Kidney tubule cell (primary cell): ENCODE data around the gene CRTC3.
"Not testable (repeated sequence)": the region's sequence is repeated elsewhere in the genome, so short reads cannot be mapped to it uniquely, and the experiment has no call there.

ENCODE experiments used
- DNase-seq: peaks from one replicate; pipeline ENCODE4 v3.0.0-alpha.2; 2018; ENCODE audit warnings: low spot score

The CRTC3 gene

GRCh38 chr15:90650117-90650955, 120.6 kb downstream of the CRTC3 start:
- no peak for DNase-seq

GRCh38 chr15:90650956-90651689, 121.4 kb downstream of the CRTC3 start:
- no peak for DNase-seq

GRCh38 chr15:90654233-90655136, 124.8 kb downstream of the CRTC3 start:
- DNase-seq: peak; percentile 35

- DNase-seq: not testable (repeated sequence)
Observed at GRCh38 chr15:90657520-90658172, 127.9 kb downstream of the CRTC3 start.

GRCh38 chr15:90659481-90659880, 129.8 kb downstream of the CRTC3 start:
- DNase-seq: no peak

- peak; percentile 83 for DNase-seq
Observed at GRCh38 chr15:90660195-90660998, 130.7 kb downstream of the CRTC3 start.

GRCh38 chr15:90660999-90661330, 131.2 kb downstream of the CRTC3 start:
- not testable (repeated sequence) for DNase-seq

- not testable (repeated sequence) for DNase-seq
Observed at GRCh38 chr15:90664081-90664461, 134.3 kb downstream of the CRTC3 start.

- DNase-seq: peak; percentile 48
Observed at GRCh38 chr15:90664650-90665287, 135.0 kb downstream of the CRTC3 start.

- peak; percentile 78 for DNase-seq
Observed at GRCh38 chr15:90665288-90666134, 135.8 kb downstream of the CRTC3 start.

- DNase-seq: no peak
Observed at GRCh38 chr15:90666135-90666909, 136.6 kb downstream of the CRTC3 start.

GRCh38 chr15:90667073-90667754, 137.5 kb downstream of the CRTC3 start:
- DNase-seq: no peak

- DNase-seq: not testable (repeated sequence)
Observed at GRCh38 chr15:90667755-90668345, 138.1 kb downstream of the CRTC3 start.

GRCh38 chr15:90670631-90671030, 140.9 kb downstream of the CRTC3 start:
- DNase-seq: not testable (repeated sequence)

GRCh38 chr15:90671216-90671615, 141.5 kb downstream of the CRTC3 start:
- no peak for DNase-seq

GRCh38 chr15:90673357-90673756, 143.6 kb downstream of the CRTC3 start:
- not testable (repeated sequence) for DNase-seq

- DNase-seq: no peak
Observed at GRCh38 chr15:90674476-90674875, 144.8 kb downstream of the CRTC3 start.

GRCh38 chr15:90675464-90675863, 145.7 kb downstream of the CRTC3 start:
- no peak for DNase-seq
